Stimulated activated naive CD8-positive, alpha-beta T cell treated with anti-CD3 and anti-CD28 coated beads, Interleukin-15, amount 100 ng/mL, for 72 hours (primary cell): Measurements from ENCODE around the gene SCAMP1.

Experiments
- ATAC-seq: fragments of 150-1000 bp; cut with Tn5 transposase; 2 replicates; pipeline ENCODE4 v1.10.0; 2021; ENCODE audit warnings: mild to moderate bottlenecking, moderate library complexity
- DNase-seq, 2 donors: peaks; one replicate each; pipeline ENCODE4 v3.0.0; 2021 to 2022
- H3K27ac Mint-ChIP-seq, 2 donors: one replicate each; pipeline ENCODE4 v1.8.0; 2022; ENCODE audit warnings: mild to moderate bottlenecking in 2 of 2, mixed read lengths in 2 of 2, moderate library complexity in 2 of 2
- H3K27me3 Mint-ChIP-seq: one replicate; pipeline ENCODE4 v1.8.0; 2022; ENCODE audit warnings: mixed read lengths
- H3K4me1 Mint-ChIP-seq: one replicate; pipeline ENCODE4 v1.8.0; 2022; ENCODE audit warnings: mild to moderate bottlenecking, mixed read lengths
- H3K4me3 Mint-ChIP-seq, 2 donors: one replicate each; pipeline ENCODE4 v1.8.0; 2022; ENCODE audit warnings: mild to moderate bottlenecking in 2 of 2, mixed read lengths in 2 of 2, moderate library complexity in 1 of 2
- H3K9me3 Mint-ChIP-seq, 2 donors: one replicate each; pipeline ENCODE4 v1.8.0; 2022; ENCODE audit warnings: mixed read lengths in 2 of 2

Gene SCAMP1

DNA sequence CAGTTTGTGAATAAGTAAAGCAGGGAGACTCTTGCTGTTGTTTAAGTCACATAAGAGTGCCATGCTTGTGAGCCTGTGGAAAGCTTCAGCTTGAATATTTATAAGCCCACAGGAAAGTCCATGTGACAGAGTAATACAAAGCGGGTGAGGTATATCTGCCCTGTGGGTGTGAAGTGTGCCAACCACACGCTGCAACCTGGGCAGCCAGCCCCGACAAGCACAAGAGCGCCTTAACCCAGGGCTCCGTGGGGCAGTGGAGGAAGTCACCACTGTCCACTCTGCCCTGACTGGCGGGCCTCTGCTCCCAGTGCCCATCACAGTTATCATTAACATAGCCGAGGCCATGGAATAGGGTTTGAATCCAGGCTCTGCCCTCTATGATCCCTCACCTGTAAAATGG is 132.2 kb downstream of the SCAMP1 start:
- H3K4me3 Mint-ChIP-seq, result no peak overlapping the region
- H3K27ac Mint-ChIP-seq, result no peak overlapping the region
- H3K27me3 Mint-ChIP-seq, result peaks cover 17% of the 10 kb centered on the region
- H3K9me3 Mint-ChIP-seq, result no peaks in the 10 kb centered on the region
- ATAC-seq (no peak), DNase-seq (no peak)
- H3K4me1 Mint-ChIP-seq, result no peaks in the 10 kb centered on the region

DNA sequence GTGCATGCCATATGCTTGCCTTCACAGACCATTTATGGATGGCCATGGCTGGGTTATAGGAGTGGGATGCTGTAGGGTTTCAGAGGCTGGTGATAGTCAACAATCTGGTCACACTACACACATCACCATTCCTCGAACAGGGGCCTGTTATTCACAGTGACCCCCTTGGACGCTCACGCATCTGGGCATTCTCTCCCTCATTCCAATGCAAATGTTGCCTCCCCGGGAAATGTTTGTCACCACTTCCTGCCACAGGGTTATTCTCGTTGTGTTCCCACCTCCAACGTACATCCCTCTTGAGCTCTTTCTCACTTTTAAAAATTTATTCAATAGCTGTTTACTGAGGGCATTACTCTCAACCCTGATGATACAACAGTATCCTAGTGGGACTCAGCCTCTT is 135.4 kb downstream of the SCAMP1 start:
- Mint-ChIP-seq H3K4me1 (no peaks in the 10 kb centered on the region), H3K27ac (no peak overlapping the region), H3K27me3 (peaks cover 41% of the 10 kb centered on the region), H3K9me3 (no peaks in the 10 kb centered on the region), H3K4me3 (no peak overlapping the region)
- no peak for DNase-seq
- ATAC-seq, result no peak

DNA sequence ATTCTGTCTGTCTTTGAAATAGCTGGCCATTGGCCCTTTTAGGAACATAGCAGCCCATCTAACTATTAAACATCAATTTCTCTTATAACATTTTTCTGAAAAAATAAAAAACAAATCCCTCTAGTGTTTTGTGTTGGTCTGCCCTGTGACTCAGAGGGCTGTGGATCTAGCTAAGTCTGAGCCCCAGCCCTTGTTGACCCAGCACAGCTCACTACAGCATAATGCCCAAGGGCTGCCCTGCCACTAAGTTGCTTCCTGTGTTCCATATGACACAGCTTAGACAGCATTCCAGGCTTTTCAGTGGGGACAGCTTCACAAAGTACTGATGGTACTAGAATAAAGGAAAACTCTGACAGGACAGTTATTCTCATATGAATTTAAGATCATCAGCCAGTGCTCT is 136.0 kb downstream of the SCAMP1 start:
- H3K27ac Mint-ChIP-seq, result no peak overlapping the region
- no peaks in the 10 kb centered on the region for H3K9me3 Mint-ChIP-seq
- H3K27me3 Mint-ChIP-seq, result peaks cover 47% of the 10 kb centered on the region
- H3K4me3 Mint-ChIP-seq, result no peak overlapping the region
- DNase-seq (no peak), ATAC-seq (no peak)
- no peaks in the 10 kb centered on the region for H3K4me1 Mint-ChIP-seq

DNA sequence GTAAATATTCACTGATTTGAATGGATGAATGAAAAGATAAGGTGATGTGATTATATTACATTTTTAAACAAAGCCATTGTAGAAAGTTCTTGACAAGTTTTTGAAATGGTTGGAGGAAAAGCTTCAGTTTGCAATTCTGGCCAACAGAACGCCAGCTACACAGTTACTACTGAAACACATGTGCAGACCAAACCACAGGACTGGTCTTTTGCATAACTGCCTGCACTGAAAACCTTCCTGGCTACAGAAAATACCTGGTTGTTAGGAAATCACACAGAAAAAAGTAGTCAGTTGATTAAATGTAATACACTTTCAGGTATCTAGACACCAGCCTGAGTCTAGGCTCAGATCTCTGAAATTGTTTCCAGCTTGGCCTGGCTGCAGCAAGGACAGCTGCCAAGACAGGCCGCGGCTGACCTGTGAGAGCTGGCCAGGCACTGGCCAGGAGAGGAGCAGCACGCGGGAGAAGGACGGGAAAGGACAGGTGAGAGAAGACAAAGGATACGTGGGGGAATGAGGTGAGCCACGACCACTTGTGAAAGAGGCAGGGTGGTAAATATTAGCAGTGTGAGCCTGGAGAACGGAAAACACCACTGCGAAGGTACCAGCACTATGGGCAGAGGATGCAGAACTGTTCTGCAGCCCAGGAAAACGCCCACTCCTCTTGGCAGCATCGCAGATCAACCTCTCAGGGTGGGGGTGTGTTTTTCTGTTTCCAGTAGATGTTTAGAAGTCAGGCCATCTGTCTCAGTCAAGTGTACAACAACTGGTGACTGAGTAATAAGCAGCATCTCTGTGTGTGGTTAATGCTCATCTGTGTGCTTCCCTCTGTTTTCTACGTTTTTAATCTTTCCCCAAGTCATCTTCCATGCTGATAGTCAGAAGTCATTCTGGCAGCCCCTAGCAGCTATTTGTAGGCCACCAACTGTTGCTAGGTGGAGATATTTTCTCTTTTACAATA is 137.4 kb downstream of the SCAMP1 start:
- DNase-seq, result no peak
- Mint-ChIP-seq H3K4me3 (no peak overlapping the region), H3K27ac (no peak overlapping the region), H3K9me3 (no peaks in the 10 kb centered on the region), H3K27me3 (peaks cover 59% of the 10 kb centered on the region), H3K4me1 (no peaks in the 10 kb centered on the region)
- no peak for ATAC-seq

DNA sequence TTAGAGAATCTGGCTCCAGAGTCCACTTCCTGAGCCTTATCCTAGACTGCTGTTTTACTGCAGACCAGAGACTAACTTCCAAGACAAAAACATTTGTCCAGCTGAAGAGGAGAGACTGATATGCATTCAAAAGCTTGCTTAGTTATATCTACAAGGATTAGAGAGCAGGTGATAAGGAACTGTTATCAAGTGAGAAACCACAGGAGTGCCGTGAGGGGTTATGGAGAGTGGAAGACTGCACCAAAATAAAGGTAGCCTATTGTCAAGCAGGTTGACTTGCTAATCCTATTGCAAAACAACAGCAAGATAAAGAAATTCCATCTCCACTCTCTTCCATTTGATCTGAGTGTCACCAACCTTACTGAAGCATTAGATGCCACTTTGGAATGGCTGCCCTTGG is 139.1 kb downstream of the SCAMP1 start:
- no peak for ATAC-seq
- Mint-ChIP-seq H3K9me3 (no peaks in the 10 kb centered on the region), H3K4me3 (no peak overlapping the region), H3K27me3 (peaks cover 73% of the 10 kb centered on the region), H3K27ac (no peak overlapping the region), H3K4me1 (no peaks in the 10 kb centered on the region)
- DNase-seq, result no peak

DNA sequence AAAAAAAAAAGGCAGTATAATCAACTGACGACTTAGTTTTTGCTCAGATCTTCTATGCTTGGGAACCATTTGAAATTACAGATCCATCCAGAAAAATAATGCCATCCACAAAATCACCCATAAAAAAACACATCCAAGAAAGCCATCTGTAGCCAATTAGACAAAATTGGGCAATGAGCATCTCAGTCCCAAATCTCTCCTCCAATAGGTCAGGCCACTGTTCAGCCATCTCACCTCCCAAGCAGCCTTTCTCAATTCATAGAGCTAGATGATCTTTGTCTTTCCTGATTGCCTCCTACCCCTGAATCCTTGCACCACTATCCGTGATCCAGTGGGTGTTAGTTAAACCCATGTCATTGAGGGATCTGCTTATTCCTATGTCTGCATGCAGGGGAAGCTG is 139.6 kb downstream of the SCAMP1 start:
- peaks cover 79% of the 10 kb centered on the region for H3K27me3 Mint-ChIP-seq
- no peak overlapping the region for H3K27ac Mint-ChIP-seq
- H3K4me3 Mint-ChIP-seq, result no peak overlapping the region
- H3K9me3 Mint-ChIP-seq, result no peaks in the 10 kb centered on the region
- DNase-seq (no peak), ATAC-seq (no peak)
- no peaks in the 10 kb centered on the region for H3K4me1 Mint-ChIP-seq

DNA sequence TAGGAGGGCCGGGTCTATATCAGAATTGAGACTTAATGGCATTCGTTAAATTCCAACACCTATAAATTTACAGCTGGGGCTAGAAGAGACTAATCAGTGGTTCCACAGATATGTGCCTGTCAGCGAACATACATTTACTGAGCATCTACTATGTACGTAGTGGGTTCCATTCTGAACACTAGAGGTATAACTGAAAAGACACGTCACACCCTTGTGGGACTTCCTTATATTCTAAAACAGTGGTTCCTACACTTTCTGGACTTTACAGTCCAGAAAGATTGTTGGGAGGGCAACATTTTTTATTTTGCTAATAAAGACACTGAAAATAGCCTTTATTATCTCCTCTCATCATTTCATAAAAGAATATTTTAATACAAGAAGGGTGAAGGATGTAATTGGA is 140.5 kb downstream of the SCAMP1 start:
- Mint-ChIP-seq H3K4me3 (no peak overlapping the region), H3K4me1 (no peaks in the 10 kb centered on the region), H3K27ac (no peak overlapping the region), H3K9me3 (no peaks in the 10 kb centered on the region), H3K27me3 (peaks cover 84% of the 10 kb centered on the region)
- DNase-seq (no peak), ATAC-seq (no peak)

DNA sequence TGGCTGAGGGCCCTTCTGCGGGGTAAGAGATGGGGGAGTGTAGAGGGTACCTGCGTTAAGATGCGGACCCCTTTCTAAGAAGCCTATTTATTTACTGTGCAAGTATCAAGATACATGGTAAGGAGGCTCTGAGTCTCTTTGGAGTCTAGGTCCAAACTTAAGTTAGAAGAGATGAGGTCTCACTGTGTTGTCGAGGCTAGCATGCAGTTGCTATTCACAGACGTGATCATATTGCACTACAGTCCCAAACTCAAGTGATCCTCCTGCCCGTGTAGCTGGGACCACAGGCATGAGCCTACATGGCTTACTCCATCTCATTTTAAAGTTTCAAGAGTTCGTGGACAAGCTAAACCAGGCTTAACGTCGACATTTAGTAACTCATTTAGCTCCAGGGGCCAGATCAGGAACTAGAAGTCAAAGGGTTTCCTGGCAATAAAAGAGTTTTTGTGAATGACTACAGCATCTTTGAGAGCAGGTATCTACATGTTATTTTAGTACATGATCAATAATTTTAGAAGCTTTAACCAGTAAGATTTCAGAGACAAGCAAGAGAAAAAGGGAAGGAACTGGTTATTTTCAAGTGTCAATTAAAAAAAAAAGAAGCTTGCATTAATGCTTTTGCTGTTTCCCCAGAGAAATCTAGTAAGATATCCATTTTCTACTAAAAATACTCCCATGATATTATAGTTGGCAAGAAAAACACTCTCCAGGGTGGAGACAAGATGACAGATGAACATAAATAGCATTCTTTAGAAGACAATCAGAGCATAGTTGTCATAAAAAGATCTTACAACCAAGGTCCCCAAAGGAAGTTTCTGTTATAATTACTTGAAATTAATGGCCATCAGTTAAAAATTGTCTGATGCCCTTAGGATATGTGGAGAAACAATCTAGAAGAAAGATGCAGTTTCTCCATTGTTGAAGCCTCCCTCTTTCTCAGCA is 141.3 kb downstream of the SCAMP1 start:
- Mint-ChIP-seq H3K4me3 (no peak overlapping the region), H3K27ac (no peak overlapping the region), H3K4me1 (no peaks in the 10 kb centered on the region), H3K9me3 (no peaks in the 10 kb centered on the region), H3K27me3 (peaks cover 83% of the 10 kb centered on the region)
- ATAC-seq (no peak), DNase-seq (no peak)

DNA sequence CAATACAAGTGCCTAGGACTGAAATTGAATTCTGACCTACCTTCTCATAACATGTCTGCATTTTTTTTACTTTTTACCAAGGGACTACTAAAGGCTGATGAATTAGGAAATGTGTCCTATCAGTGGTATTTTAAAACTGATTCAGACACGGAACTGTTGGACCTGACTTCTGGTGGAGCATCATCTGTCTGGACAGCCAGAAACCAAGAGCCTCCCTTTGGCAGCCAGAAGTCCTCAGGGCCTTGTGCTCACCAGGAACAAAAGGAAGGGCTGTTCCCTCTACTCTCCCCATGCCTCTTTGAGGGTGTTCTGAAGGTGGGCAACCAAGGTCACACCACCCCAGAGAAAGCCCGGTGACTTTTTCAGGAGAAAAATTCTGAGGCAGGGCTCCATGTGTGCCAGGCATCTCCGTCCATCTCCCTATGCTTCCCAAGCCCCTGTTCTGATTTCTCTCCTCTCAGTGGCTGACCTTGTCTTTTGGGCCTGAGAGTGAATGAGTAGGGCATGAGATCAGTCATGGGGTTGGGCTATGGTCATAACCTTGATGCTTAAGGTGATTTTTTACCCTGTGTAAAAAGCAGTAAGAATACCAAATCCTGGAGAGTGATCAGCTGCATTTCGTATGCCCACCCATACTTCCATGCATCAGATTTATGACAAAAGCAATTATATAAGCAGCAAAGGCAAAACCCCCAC is 143.7 kb downstream of the SCAMP1 start:
- no peak for ATAC-seq
- DNase-seq, result no peak
- H3K4me3 Mint-ChIP-seq, result no peak overlapping the region
- H3K9me3 Mint-ChIP-seq, result no peaks in the 10 kb centered on the region
- peaks cover 87% of the 10 kb centered on the region for H3K27me3 Mint-ChIP-seq
- no peak overlapping the region for H3K27ac Mint-ChIP-seq
- H3K4me1 Mint-ChIP-seq, result peaks cover 2% of the 10 kb centered on the region

DNA sequence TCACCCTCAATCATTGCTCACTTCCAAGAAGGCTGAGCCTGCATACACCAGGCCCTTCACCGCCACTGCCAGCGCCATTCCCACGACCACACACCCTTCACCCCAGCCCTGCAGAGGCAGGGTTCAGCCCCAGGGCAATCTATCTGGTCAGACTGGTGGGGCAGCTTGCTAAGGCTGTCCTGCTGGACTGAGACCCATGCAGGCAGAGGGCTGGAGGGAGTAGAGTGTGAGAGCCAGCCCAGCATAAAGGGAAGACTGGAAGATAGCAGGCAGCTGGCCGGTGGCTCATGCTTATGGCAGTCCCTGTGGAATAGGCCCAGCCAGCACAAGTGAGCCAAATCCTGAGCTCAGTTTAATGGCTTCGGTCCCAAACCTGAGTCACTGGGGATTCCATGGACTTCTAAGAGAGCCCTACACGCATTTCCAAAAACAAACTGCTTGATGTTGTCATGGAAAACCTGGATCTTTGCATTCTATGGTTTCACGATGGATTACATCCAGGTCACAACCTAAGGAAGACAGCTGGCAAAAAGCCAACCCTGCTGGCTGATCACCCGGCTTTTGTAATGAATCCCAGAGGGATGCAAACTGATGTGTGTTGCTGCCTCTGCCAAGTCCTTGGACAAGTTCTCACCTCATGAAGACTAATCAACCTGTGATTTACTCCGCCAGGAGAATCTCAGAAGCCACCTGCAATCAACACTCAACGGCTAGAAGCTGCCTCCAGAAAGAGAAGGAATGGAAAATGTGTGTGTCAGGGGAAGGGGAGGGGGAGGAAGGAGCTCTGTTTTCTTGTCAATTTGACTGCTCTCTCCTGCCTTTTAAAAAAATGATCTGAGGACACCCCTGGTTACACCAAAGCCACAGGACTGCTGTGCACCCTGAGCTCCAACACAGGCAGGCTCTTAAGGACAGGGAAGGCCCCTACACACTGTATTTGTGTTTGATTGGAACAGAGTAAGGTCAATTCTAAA is 144.6 kb downstream of the SCAMP1 start:
- H3K4me1 Mint-ChIP-seq, result peaks cover 10% of the 10 kb centered on the region
- H3K27ac Mint-ChIP-seq, result no peak overlapping the region
- DNase-seq, result no peak
- H3K4me3 Mint-ChIP-seq, result no peak overlapping the region
- peaks cover 90% of the 10 kb centered on the region for H3K27me3 Mint-ChIP-seq
- no peaks in the 10 kb centered on the region for H3K9me3 Mint-ChIP-seq
- ATAC-seq, result no peak

DNA sequence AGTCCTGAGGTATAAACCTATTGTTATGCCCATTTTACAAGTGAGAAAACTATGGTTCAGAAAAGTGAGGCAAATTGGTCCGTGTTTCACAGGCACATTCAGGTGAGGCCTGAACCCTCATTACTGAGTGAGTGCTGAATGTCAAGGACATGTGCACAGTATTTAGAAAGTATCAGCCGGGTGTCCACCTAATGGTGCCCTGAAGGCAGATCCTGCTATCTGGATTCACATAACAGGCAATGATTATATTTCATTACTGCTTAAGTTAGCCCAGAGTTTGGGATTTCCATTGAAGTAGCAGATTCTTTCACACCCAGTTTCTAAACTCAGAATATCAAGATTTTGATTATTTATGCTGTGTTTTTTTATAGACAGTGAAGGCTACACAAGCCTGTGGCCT is 145.4 kb downstream of the SCAMP1 start:
- H3K27me3 Mint-ChIP-seq, result peaks cover 90% of the 10 kb centered on the region
- H3K4me3 Mint-ChIP-seq, result no peak overlapping the region
- H3K27ac Mint-ChIP-seq, result no peak overlapping the region

DNA sequence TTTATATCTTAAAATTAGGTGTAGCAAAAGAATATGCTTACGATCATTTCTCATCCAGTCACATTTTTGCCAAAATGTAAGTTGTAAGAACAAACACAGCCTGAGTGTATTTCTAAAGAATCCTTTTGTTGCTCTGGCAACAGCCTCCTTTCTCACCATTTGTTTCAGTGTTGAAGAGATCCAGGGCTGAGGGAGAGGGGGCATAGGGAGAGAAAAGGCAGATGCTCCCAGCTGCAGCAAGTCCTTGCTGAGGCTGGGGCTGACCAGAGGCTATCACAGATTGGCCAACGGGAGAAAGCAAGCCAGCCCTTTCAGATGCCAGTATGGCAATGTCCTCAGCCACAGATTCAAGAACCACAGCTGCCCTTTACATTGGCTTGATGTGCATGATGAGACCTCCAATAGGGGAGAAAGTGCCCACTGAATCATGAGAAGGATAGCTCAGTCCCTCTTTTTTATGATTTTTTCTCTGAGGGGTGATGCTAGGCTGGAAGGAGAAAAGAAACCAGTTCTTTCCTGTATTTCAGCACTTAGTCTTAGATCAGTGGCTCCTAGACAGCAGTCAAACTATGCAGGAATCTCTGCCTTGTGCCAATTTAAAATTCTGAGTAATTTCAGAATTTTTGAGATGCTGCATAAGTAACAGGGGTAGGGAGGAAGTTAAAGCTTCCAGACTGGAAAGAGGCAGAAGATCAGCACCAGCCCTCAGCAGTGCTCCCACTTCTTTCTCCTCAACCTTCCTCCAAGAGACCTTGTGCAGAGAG is 146.0 kb downstream of the SCAMP1 start:
- Mint-ChIP-seq H3K4me1 (peaks cover 16% of the 10 kb centered on the region), H3K4me3 (no peak overlapping the region), H3K27me3 (peaks cover 90% of the 10 kb centered on the region), H3K9me3 (no peaks in the 10 kb centered on the region), H3K27ac (no peak overlapping the region)
- DNase-seq, result no peak
- ATAC-seq, result no peak

More for the DNA sequence above, 145.4 kb downstream of the SCAMP1 start:
- DNase-seq (no peak), ATAC-seq (no peak)
- H3K4me1 Mint-ChIP-seq, result peaks cover 16% of the 10 kb centered on the region
- no peaks in the 10 kb centered on the region for H3K9me3 Mint-ChIP-seq

DNA sequence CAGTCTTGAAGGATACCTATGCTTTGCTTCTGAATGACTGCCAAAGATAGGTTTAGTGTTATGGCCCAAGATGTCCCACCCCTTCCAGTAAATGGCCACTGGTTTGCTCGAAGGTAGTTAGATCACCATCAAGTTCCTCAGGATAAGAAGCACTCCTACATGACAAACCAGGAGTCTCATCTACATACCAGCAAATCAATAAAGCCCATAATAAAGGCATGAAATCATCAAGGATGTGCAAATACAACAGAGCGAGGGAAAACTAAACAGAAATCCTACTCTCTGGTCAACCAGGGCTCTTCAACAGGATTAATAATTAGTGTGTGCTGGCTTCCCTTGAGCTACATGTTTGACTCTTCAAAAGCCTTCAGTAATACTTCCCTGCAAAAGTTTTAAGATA is 147.1 kb downstream of the SCAMP1 start:
- Mint-ChIP-seq H3K27ac (no peak overlapping the region), H3K27me3 (peaks cover 85% of the 10 kb centered on the region), H3K4me3 (no peak overlapping the region), H3K9me3 (no peaks in the 10 kb centered on the region), H3K4me1 (peaks cover 16% of the 10 kb centered on the region)
- ATAC-seq, result no peak
- DNase-seq, result no peak

DNA sequence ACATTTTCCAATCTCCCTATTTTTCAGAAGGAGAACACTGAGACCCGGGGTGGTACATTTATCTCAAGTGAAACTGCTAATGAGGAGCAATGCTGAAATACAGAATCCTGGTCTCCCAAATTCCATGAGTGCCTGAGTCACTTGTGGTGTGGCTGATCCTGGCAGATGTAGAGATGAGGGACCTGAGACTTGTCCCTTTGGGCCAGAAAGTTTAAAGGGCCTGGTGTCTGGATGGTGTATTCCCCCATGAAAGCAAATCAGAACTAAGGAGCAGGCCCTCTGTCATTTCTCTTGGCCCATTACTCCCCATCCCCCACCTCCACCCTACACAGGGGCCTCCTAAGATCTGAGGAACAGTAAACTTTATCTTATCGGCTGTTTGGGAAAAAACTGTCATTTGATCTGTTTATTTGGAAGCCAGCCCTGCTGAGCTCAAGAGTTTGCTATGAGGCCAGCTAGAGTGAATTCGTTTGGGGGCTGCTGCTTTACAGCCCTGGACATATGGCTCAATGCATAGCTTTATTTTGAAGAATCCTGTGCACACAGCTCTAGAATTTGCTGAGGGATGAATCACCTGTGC is 147.9 kb downstream of the SCAMP1 start:
- no peaks in the 10 kb centered on the region for H3K9me3 Mint-ChIP-seq
- H3K4me3 Mint-ChIP-seq, result no peak overlapping the region
- H3K27ac Mint-ChIP-seq, result no peak overlapping the region
- DNase-seq (no peak), ATAC-seq (no peak)
- peaks cover 16% of the 10 kb centered on the region for H3K4me1 Mint-ChIP-seq
- peaks cover 83% of the 10 kb centered on the region for H3K27me3 Mint-ChIP-seq
